Stimulated activated CD4-positive, alpha-beta T cell treated with anti-CD3 and anti-CD28 coated beads, Interleukin-15, amount 100 ng/mL, for 48 hours (primary cell): Measurements from ENCODE around the gene LSAMP.
"Not testable (repeated sequence)": the region's sequence is repeated elsewhere in the genome, so short reads cannot be mapped to it uniquely, and the experiment has no call there.

ENCODE experiments used
- DNase-seq, 2 donors: peaks; one replicate each; pipeline ENCODE4 v3.0.0-alpha.2; 2020; ENCODE audit warnings: low read depth in 2 of 2

LSAMP gene

GRCh38 chr3:115890579-115890978, 554.7 kb downstream of the LSAMP start:
- no peak for DNase-seq

GRCh38 chr3:115885621-115886020, 559.7 kb downstream of the LSAMP start:
- DNase-seq: no peak

GRCh38 chr3:115877615-115877899, 567.7 kb downstream of the LSAMP start:
- DNase-seq: no peak

DNA sequence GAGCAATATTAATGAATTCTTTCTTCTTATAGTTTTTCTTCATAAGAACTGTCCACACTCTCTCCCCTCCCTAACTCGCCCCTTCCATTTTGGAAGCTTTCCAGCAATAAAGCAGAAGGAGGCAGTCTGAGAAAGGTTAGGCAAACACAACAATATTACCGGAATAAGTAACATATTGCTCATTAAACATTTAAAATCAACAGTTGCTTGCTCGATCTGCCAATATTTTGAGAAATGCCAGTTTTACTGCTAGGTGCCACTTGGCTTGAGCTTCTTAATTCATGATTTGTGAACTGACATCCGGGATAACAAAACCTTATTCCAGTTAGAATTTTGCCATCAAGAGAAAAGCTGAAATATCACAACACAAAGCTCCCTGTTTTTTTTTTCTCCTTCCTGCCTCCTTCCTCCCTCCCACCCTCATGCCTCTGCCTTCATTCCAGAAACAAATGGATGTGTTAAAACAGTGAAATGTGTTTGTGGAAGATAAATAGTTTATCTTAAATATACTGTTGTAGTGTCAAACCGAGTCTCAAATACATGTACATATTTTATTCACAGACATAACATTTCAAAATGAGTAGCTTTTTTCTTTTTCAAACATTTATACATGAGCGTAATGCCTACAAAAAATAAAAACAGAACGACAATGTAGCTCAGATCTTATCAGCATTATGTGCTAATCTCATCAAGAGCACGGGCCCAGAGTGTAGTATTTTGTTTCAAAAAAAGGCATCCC, 568.2 kb downstream of the LSAMP start:
- DNase-seq: no peak

DNA sequence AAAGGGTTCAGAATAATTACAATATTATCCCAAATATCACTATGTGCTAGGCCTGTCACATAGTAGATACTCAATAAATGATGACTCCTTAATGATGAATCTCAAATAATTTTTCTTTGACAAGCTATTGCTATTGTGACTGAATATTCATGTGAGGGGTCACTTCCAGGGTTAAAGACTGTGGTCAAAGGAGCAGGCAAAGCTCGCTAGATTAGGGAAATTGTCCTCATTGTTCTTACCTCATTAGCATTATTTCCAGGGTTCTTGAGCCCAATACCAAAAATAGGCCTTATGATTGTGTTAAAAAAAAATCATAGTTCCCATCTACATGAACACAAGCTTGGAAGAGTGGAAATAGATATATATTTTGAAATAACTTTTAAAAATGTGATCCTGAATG, 569.8 kb downstream of the LSAMP start:
- no peak for DNase-seq

DNA sequence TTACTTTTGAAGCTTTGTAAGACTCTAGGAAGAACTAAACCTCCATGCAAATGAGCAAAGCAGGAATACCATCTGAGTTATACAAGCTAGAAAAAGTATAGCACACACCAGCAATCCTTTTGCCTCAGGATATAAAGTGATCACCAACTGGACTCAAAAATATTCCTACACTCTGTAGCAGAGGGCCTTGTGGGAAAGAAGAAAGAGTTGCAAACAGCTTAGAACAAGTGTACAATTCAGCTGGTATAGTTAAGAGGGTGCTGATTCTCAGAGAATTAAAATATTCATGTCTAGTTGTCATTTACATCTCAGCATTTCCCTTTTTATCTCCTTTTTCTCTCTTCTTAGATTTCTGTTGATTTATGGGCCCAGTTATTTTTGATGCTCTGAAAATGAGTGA, 573.6 kb downstream of the LSAMP start:
- DNase-seq: no peak

DNA sequence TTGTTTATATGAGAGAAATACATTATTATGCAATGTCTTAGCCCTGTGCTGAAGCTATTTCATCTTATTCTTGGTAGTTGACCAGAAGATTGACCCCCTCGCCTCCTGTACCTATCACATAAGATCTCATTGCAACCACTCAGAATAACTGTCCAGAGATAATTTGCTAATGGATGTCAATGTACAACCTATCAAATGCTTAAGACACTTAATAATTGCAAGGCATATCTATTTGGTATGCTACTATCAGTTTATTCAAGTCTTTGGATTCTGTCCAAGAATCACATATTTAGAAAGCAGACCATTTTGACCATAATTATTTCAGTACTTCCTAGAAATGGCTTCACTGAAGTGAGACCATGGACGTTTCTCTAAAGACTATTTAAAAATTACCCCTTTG, 580.4 kb downstream of the LSAMP start:
- no peak for DNase-seq

DNA sequence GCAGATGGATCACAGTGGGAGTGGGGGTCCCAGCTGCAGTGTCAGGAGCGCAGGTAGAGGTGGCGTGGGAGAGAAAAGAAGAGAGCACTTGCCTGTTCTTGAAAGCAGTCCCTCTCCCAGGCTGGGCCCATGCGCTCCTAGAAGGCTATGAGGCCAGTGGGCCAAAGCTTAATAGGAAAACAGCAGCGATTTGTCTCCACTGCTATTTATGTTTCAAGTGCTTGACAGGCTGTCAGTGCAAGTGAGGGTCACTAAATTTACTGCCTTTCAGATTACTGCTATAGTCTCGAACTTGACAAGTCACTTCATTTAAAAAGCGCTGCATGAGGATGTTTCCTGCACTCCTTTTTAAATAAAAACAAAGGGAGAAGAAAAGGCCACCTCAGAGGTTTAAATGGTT, 582.4 kb downstream of the LSAMP start:
- no peak for DNase-seq

DNA sequence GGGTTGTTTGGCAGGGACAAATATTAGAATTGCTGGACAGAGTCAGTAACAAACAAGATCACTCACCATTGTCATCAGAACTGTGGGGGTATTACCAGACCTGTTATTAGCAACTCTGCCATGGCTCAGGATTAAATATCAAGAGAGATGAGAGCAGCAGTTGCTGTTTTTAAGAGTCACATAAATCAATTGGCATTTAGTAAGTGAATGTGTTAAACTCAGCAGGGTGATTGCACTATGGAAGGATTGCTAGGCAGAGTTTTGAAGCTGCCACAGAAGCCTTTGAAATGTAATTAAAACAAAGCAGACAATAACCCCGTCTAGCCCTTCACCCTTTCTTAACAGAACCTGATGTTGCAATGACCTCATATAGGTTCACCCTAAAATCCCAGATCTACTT, 583.2 kb downstream of the LSAMP start:
- DNase-seq: no peak

- DNase-seq: no peak
These were observed 584.0 kb downstream of the LSAMP start for GRCh38 chr3:115861166-115861733.

- no peak for DNase-seq
These were observed 584.5 kb downstream of the LSAMP start for GRCh38 chr3:115860766-115861165.

- no peak for DNase-seq
These were observed 586.1 kb downstream of the LSAMP start for GRCh38 chr3:115859002-115859807.

- DNase-seq: no peak
These were observed 587.7 kb downstream of the LSAMP start for GRCh38 chr3:115857518-115858136.

DNA sequence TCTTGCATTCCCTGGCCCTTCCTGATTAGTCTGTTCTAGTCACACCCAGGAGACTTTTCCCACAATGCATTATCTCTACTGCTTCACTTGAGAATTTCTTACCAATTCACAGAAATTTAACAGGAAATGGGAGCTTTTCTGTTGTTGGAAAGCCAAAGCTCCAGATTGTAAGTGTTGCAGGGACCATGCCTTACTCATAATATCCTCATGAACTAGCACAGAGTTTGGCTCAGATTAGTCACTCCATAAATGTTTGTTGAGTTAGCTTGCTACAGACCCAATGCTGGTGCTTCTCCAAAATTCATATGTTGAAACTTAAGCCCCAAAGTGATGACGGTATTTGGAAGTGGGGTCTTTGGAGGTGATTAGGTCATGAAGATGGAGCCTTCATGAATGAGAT, 589.4 kb downstream of the LSAMP start:
- no peak for DNase-seq

DNA sequence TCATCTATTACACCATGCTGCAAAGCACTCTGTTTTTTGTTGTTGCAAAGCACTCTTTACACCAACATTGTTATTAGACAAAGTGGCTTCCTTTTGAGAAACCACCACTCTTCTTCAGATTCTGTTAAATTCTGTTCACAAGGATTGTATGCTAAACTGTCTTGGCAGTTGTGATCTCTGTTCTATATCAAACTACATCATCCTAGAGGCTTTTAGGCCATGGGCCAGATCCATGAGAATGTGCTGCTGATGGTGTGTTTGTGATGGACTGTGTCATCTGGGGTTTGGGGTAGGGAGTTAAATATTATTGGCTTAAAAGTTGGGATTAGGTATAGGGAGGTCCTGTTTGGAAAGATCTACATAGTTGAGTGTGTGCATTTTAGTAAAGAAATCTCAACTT, 592.2 kb downstream of the LSAMP start:
- DNase-seq: no peak

DNA sequence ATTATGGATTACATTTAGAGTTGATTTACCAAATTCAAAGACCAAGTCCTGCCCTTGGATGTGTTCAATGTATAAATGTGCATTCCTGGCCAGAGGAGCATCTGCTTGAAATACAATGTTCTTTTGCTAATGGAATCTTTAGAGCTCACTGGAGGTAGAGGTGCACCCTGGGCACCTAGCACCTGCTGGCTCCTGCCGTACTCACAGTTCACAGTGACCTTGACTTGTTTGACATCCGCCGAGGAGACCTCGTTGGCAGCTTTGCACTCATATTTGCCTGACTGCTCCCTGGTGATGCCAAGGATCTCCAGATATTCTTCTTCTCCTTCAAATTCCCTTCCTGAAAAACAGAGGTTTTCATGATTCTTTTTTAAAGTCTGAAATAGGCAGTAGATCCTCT, 593.0 kb downstream of the LSAMP start:
- DNase-seq: no peak

DNA sequence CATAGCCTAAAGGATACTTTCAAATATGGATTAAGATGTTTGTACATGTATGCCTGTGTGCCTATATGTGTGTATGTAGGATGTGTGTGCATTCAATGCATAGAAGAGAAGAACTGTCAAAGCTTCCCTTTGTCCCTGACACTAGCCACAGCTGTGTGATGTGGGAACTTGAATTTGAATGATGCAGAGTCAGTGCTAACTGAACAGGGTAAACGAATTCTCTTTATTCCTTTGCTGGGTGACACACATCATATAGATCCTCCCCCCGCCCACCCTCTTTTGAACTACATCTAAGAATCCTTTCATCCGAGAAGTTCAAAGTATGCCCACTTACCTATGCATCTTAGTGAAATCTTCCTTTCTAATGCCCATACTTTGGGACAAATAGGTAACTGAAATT, 593.7 kb downstream of the LSAMP start:
- no peak for DNase-seq

GRCh38 chr3:115848641-115849040, 596.6 kb downstream of the LSAMP start:
- DNase-seq: no peak

- DNase-seq: no peak
These were observed 599.3 kb downstream of the LSAMP start for GRCh38 chr3:115845986-115846385.

- not testable (repeated sequence) for DNase-seq
These were observed 600.6 kb downstream of the LSAMP start for GRCh38 chr3:115844729-115845128.

DNA sequence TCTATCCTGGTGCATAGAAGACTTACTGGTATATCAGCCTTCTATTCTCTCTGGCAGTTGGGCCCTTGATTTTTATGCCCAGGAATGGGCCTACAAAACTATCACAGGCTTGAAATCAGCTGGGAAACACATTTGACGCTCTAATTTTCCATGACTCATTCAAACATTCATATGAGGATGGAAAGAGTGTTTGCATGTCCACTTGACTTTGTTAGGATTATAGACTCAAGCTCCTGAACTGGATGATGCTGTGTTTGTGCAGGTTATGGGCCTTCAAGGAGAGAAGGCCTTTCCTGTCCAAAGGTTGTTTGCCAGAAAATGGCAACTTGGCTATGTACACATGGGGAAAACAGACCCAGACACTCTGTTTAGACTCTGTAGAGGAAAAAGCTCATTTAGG, 602.1 kb downstream of the LSAMP start:
- no peak for DNase-seq

- no peak for DNase-seq
These were observed 606.0 kb downstream of the LSAMP start for GRCh38 chr3:115839246-115839645.

DNA sequence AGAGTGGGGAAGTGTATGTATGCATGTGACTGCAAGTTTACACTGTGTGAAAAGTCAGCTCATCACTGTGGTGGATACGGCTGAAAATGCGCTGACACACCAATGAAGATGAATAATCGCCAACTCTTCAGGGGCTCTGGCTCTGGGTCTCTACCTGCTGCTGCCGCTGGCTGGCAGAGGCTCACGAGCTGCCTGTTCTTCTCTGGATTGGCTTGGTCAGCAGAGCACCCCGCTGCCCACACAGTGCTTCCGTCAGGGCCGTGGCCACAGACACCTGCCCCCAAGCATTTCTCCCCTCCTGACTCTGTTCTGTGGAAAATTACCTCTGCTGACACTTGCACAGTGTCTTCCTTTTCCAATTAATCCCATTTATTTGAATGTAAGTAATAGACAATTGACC, 606.5 kb downstream of the LSAMP start:
- no peak for DNase-seq
